T47D (cell line): Measurements from ENCODE around the gene GTF3C6.

ENCODE experiments used
- DNase-seq, 2 experiments: peaks; one replicate each; pipeline versions ENCODE4 v3.0.0 to v3.0.0-alpha.2; 2011 to 2012; ENCODE audit warnings: low read depth in 1 of 2, low spot score in 1 of 2
- JUND ChIP-seq: IDR thresholded peaks from 2 replicates; pipeline ENCODE4 v1.6.1; 2012; ENCODE audit warnings: low read depth
- in situ Hi-C: cut with HindIII; loops from 2 replicates; pipeline ENCODE4 v1.10.0; 2016; ENCODE audit warnings: low sequenced_read_pairs, low pct_unique_long_range_greater_than_20kb

Gene GTF3C6, protein sequence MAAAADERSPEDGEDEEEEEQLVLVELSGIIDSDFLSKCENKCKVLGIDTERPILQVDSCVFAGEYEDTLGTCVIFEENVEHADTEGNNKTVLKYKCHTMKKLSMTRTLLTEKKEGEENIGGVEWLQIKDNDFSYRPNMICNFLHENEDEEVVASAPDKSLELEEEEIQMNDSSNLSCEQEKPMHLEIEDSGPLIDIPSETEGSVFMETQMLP

DNA sequence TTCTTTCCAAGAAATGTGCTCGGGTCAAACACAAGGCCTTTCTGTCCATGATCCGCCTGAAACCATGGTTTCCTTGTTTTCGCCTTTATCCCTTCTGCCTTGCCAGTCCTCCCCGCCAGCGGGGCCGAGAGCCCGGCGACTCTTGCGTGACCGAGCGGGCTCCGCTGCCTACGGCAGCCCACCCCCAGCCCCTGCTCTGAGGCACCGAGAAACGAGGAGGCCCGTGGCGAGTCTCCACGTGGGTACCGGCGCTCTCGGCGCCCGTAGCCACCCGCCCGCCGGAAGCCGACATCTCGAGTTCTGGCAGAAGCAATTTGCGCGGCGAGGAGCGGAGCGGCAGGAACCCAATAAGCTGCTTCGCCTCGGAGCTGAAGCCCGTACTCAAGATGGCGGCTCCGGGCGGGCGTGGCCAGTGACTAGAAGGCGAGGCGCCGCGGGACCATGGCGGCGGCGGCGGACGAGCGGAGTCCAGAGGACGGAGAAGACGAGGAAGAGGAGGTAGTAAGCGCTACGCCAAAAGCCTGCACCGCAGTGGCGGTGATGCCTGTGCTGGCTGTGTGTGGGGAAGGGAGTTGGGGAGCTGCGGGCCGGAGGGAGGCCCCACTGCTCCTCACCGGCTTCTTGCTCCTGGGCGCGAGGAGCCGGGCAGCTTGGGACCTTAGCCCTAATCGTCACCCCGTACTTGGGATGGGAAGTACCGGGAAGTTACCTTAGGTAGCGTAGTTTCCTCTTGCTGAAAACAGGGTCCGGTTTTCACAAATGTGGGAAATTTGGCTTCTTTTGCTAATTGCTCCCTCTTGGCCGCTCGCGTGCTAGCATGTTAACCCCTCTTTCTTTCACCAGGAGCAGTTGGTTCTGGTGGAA, at the start of gene GTF3C6:
Gene GTF3C6 (plus strand): TSS at position 378 of the 864 bp plus-strand sequence. CDS start 64 bp downstream, at position 442.
- no peak for TF ChIP-seq JUND
- in situ Hi-C loops = no loop called here
- DNase-seq = peak; percentile 55 to 88

DNA sequence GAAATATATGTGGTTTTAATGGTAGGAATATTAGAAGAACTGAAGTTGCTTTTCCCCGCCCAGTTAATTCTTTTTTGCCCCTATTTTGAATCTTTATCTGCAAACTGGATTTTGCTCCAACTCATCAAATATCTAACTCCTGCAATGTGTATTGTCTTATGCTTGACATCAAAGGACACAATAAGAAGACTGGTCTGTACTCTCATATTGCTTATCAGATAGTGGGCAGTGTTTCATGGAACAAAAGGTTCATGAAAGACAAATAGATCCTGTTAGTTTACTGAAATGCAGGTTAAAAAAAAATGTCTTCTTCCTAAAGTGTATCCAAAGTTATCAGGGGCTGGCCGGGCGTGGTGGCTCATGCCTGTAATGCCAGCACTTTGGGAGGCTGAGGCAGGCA, 27.7 kb upstream of the GTF3C6 start:
- in situ Hi-C loops = no loop called here
- no peak for DNase-seq

DNA sequence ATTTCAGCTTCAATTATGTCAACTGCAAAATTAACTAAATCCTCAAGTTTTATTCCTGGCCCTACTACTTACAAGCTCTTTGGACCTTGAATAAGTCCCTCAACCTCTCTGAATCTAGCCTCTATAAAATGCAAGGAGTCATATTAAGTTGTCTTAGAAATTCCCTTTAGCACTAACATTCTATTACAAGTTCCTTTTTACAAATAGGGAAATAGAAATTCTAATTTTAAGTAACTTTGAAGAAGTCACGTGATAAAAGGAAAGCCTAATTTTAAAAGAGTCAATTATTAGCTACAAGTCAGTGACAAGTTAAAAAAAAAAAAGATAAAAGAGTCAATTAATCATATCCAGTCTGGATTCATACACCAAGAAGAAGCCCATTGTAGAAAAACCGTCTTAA, 24.6 kb upstream of the GTF3C6 start:
- TF ChIP-seq JUND = no peak
- in situ Hi-C loops = no loop called here
- DNase-seq = no peak

More for the DNA sequence above, 27.7 kb upstream of the GTF3C6 start:
- no peak for TF ChIP-seq JUND

DNA sequence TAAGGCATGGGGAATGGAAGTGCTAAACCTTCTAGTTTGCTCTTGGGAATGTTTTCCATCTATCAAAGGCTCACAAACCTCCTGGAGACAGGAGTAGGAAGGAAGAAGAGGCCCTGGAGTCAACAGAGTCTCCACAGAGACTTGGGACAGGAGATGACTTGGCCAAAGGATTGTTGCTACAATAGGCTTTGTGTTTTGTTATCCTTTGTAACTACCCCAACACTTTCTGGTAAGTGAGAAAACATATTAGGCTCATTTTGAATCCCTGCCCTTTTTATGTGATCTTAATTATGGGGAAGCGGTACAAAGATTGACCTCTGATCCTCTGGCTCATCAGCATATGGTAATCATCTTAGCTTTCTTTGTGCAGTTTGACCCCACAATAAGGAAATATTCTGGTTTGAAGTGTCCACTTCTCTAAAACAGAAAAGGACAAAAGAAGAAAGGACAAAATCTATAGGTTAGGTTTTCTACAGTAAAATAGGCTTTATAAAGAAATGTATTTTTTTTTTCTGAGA, 24.1 kb upstream of the GTF3C6 start:
- no peak for TF ChIP-seq JUND
- in situ Hi-C loops = no loop called here
- no peak for DNase-seq

DNA sequence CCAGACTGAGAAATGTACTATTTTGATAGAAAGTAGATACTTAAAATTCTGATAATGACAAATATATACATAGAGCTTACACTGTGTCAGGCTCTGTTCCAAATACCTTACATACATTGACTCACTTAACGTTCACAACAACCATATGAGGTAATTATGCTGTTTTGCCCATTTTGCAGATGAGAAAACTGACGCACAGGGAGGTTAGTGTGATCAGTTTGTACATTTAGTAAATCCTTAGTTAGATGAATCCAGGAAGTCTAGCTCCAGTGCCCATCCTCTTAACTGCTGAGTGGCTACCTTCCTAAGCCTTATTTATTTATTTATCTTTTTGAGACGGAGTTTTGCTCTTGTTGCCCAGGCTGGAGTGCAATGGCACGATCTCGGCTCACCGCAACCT, 23.3 kb upstream of the GTF3C6 start:
- TF ChIP-seq JUND = no peak
- no peak for DNase-seq
- in situ Hi-C loops = no loop called here

DNA sequence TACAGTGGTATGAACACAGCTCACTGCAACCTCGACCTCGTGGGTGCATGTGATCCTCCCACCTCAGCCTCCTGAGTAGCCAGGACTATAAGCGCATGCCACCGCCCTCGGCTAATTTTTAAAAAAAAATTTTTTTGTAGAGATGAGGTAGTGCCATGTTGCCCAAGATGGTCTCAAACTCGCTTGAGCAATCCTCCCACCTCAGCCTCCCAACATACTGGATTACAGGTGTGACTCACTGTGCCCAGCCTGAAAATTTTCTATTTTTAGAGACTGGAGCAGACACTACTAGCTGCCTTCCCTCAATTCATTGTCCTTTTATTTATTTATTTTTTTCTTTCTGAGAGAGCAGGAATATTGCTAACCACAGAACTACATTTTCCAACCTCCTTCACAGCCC, 20.3 kb upstream of the GTF3C6 start:
- in situ Hi-C loops = no loop called here
- TF ChIP-seq JUND = no peak
- DNase-seq = no peak

DNA sequence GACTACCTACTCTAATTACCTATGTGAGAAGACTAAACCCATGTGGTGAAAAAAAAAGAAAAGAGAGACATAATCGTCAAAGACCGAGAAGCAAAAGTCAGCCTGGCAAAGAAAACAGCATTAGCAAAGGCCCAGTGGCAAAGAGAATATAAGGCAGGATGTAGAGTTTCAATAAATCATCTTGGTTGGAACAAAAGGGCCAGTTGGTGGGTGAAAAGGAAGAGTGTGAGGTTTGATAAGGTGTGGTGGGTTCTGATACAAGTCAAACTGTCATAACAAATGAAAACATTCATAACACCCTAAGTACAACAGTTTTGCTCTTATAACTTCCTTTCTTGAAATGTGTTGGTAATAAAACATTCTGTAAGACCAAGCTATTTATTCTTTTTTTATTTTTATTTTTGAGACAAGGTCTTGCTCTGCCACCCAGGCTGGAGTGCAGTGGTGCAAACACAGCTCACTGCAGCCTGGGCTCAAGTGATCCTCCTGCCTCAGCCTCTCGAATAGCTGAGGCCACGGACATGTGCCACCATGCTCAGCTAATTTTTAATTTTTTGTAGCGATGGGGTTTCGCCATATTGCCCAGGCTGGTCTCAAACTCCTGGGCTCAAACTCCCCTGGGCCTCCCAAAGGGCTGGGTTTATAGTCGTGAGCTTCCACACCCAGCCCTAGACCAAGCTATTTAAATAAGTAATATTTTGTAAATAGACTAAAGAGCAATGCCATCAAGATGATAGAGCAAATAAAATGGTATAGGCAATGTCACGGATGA, 18.9 kb upstream of the GTF3C6 start:
- TF ChIP-seq JUND = no peak
- in situ Hi-C loops = no loop called here
- DNase-seq = no peak

DNA sequence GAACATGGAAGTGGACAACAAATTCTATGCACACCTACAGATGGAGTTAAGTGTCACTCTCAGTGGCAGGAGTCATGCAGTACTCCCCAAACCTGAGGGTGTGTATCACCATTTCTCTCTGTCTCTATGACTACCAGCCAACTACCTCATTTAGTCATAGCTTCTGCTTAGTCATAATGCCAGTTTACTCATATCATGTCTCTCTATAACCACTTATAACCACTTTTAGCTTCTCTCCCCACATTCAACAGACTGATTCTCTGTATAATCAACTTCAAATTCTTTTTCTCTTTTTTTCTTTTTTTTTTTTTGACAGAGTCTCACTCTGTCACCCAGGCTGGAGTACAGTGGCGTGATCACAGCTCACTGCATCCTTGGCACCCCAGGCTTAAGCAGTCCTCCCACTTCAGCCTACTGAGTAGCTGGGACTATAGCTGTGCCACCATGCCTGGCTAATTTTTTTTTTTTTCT, 13.8 kb upstream of the GTF3C6 start:
- DNase-seq = no peak
- in situ Hi-C loops = no loop called here
- no peak for TF ChIP-seq JUND

DNA sequence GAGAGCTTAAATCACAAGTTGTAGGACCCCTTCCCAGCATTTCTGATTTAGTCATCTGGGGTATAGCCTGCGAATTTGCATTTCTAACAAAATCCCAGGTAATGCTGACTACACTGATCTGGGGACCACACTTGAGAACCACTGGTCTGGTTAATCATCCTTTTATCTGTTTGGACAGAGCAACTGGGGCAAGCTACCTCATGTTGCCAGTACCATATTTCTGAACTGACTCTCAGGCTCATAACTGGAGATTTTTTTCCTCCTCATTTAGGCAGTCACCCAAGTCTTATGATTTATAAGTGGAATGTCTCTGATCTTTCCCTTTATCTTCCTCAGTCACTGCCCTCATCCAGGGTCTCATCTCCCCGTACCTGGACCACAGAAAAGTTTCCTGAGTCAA, 12.0 kb upstream of the GTF3C6 start:
- DNase-seq = no peak
- TF ChIP-seq JUND = no peak
- in situ Hi-C loops = no loop called here

DNA sequence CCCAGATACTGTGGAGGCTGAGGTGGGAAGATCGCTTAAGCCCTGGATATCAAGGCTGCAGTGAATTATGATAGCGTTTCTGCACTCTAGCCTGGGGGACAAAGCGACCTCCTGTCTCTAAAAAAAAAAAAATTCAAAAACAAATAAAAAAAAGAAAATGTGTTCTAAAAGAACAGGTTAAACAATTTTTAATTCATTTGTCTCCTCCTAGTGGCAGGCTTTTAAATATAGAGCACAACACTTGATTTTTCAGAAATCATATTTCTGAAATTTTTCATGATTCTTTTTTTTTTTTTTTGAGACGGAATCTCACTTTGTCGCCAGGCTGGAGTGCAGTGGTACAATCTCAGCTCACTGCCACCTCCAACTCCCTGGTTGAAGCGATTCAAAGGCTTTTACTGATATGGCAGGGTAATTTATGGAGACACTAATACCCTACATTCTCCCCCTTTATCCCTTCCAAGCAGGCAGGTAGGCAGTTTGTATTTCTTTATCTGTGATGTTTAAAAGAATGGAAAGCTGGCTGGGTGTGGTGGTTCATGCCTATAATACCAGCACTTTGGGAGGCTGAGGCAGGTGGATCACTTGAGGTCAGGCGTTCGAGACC, 8.7 kb upstream of the GTF3C6 start:
- in situ Hi-C loops = no loop called here
- no peak for DNase-seq

DNA sequence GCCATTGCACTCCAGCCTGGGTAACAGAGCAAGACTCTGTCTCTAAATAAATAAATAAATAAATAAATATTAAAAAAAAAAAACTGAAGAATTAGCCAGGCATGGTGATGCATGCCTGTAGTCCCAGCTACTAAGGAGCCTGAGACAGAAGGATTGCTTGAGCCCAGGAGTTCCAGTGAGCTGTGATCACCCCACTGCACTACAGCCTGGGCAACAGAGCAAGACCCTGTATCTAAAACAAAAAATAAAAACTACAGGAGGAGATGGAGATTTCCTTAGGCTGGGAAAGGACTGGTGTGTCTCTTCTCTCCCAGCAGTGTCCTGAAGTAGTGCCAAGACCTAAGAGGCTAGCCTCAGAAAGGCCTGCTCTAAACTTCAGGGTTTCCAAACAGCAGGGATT, 8.1 kb upstream of the GTF3C6 start:
- TF ChIP-seq JUND = no peak
- no peak for DNase-seq
- in situ Hi-C loops = no loop called here

More for the DNA sequence above, 8.7 kb upstream of the GTF3C6 start:
- no peak for TF ChIP-seq JUND

DNA sequence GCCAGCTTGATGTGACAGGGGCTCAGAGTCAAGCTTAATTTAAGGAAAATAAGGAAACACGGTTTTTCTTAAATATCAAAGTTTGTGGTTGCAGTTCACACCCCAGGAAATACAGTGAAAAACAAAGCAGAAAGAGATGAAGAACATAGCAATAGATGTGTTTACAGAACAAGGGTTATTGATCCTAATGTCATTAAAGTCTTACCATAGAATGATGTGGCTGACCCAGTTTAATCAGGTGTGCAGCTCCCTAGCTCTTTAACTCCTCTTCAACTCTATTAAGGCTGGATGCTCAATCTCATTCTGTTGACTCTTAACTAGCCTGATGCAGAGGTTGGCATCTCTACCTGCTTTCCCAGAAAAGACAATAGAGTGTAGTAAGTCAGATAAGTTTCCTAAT, 7.5 kb upstream of the GTF3C6 start:
- in situ Hi-C loops = no loop called here
- TF ChIP-seq JUND = no peak
- no peak for DNase-seq
